ENCODE data around the gene MEG3.

MEG3 gene

DNA sequence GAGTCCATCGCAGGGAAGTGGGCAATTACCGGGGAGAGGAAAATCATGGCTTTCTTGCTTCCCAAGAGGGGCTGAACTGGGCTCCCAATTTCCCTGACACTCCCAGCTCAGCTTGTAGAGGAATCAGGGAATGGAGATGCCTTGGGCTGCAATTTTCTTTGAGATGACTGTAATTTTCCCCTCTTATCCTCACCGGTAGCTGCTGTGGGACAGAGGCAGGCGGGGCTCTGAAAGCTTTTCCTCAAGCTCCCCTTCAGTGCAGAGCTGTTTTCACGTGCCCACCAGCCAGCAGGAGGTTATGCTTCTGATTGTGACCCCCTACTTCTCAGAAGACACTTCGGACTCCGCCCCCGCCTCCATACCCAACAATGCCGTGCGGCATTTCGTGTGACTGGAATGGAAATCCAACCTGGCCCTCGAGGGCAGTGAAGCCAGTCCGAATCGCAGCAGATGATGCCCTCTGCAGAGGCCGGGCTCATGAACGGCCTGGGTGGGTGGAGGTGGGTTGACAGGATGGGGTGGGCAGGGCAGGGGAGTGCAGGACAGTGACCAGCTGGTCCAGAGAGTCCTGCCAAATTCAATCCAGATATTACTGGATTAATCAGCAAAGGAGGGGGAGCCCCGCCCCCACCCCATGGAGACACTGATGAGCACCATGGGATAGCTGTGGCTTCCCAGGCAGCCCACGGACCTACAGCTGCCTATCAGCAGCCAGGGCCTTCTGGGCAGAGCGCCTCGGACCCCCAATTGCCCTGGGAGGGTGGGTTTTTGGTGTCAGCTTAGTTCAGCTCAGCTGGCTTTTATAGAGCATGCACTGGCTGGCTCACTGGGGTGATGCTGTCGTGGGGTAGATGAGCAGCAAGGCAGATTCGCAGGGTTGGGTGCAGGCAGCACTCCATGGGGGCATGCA, 40.0 kb downstream of the MEG3 start:
- no peak for DNase-seq (ENCODE audit: low spot score)

DNA sequence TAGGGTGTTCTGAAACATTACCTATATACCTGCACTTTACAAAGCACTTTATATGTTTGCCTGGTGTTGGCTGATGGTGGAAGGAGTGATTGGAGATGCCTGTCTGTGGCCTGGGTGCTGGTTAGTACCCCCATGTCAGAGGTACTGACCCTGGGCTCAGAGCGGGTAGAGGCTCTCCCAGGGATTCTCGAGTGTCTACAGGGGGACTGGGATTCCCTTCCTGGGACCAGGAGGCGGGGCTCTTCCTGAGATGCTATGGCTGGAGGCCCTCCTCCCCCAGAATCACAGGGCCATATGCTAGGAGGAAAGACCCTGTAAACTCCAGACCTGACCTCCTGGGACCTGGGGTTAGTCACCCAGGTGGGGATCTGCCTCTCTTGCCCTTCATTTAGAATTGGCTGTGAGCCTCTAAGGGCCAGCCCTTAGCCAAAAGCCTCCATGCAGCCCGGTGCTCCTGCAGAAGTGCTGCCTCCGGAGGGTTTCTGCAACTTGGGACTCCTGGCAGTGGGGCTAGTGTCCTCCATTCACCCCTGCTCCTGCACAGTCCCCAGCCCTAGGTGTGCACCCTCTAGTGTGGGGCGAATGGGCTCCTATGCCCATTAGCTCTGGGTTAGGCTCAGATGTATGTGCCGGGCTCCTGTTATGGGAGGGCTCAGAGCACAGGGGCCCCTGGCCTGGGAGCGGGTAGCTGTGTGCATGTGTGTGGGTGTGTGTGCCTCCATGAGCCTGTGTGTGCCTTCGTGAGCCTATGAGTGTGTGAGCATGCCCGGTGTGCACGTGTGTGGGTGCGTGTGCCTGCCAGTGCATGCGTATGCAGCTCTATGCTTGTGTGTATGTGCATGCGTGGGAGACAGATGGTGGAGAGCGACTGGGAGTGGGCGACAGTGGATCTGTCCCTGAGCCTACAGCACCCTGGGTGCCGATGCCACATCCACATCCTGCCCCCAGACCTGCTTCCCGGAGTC, 41.0 kb downstream of the MEG3 start:
- DNase-seq (ENCODE audit: low spot score): no peak

DNA sequence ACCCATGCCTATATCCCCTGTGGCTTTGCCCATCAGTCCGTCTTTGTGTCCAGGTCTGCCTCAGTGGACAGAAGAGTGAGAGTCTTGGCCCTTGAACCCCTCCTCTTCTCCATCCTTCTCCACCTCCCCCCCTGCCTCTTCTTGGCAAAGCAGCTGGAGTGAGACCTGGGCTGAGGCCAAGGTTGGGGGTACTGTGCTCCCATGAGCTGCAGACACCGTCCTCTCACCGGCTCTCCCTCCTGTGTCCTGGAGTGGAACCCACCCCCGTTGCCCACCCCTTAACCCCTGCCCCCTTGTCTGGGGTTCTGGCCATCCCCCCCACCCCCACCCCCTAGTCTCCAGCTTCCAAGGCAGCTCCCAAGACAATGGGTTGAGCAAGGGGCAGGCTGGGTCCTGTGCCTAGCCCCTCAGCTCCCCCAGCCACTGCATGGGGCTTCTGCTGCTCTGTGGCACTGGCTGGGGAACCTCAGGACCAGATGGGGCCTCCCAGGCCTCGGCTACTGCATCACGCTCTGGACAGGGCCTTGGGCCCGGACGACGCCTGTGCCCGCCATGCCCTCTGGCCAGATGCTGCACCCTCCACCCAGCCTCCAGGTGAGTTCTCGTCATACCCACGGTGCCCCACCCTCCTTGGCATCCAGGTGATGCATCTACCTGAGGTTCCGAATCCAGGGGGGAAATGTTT, 41.9 kb downstream of the MEG3 start:
- no peak for DNase-seq (ENCODE audit: low spot score)

DNA sequence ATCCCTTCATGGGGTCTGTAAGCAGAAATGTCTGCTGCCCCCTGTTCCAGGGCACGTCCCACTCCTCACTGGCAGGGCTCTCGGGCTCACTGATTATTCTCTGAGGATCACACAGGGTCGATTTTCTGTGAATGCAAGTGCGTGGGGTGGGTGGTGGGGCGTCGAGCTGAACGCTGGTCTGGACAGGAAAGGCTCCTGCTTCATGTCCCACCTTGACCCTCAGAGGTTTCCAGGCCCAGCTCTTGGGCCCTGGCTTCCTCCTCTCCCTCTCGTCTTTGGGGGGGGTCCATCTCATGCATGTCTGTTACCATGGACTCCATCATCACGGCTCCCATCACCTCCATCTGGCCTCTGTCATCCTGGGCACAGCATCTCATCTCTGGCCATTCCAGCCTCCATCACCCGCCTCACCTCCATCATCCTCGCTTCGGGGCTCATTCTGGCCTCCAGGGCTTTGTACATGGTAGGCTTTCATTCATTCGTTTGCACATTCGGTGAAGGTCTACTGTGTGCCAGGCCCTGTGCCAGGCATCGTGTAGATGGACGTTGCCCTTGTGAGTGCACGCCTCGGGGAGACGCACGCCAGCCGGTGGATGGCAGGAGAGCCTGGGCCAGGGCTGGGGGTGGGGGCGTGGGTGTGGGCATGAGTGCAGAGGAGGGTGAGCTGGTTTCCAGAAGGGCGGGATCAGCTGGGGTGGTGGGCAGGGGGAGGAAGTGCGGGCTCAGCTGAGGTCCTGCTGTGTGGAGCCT, 42.9 kb downstream of the MEG3 start:
- DNase-seq (ENCODE audit: low spot score): no peak

DNA sequence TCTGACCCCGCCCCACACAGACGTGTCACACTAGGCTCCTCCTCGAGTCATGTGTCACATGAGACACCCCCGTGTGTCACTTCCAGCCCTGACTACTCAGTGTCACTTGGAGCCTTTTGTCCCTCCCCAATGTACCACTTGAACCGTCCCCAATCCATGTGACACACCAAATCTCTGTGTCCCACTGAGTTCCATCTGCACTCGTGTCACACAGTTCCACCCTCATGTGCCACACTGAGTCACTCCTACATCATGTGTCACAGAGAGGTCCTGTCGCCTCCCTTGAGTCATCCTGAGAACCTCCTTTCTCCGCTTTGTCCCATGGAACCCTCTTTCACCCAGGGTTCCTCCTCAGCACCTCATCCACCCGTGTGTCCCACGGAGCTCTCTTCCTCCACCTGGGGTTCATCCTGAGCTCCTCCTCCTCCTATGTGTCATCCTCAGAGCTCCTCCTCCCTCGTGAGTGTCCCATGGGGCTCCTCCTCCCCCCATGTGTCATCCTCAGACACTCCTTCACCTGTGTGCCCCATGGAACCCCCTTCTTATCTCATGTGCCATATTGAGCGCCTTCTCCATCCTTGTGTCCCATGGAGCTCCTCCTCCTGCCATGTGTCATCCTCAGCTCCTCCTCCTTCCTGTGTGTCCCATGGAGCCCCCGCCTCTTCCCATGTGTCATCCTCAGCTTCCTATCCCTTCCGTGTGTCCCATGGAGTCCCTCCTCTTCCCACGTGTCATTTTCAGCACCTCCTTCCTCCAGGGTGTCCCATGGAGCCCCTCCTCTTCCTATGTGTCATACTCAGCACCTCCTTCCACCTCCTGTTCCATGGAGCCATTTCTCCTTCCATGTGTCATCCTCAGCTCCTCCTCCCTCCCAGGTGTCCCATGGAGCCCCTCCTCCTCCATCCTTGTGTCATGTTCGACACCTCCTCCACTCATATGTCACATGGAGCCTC, 45.6 kb downstream of the MEG3 start:
- DNase-seq (ENCODE audit: low spot score): no peak

DNA sequence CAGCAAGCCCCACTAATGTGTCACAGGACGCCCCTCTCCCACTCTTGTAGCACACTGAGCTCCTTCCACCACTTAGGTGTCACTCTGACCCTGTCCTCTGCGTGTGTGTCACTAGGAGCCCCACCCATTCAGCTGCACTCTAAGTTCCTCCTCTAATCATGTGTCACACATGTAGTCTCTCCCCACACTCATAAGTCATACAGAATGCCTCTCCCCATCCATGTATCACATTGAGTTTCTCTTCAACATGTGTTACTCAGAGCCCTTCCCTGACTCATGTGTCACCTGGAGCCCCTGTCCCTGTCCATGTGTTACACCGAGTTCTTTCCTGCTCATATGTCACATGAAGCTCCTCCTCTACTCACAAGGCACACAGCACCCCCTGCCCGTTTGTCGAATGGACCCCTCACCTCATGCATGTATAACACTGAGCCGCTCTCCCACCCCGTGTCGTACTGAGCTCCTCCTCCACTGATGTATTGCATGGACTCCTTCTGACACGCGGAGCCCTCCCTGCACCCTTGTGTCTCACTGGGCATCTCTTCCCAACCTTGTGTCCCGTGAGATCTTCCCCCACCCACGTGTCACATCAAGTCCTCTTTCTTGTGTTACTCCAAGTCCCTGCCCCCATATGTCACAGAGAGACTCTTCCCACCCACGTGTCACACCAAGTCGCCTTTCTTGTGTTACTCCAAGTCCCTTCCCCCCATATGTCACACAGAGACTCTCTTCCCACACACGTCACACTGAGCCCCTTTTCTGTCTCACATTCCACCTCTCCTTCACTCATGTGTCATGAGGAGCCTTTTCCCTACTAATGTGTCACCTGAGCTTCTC, 46.6 kb downstream of the MEG3 start:
- no peak for DNase-seq (ENCODE audit: low spot score)

DNA sequence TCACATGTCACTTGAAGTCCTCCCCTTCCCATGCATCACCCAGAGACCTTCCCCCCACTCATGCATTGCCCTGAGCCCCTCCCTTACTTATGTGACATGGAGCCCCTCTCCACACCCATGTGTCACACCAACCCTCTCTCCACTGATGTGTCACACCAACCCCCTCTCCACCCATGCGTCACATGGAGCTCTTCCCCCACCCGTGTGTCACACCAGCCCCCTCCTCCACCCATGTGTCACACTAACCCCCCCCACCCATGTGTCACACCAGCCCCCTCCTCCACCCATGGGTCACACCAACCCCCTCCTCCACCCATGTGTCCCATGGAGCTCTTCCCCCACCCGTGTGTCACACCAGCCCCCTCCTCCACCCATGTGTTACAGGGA, 47.2 kb downstream of the MEG3 start:
- no peak for DNase-seq (ENCODE audit: low spot score)

DNA sequence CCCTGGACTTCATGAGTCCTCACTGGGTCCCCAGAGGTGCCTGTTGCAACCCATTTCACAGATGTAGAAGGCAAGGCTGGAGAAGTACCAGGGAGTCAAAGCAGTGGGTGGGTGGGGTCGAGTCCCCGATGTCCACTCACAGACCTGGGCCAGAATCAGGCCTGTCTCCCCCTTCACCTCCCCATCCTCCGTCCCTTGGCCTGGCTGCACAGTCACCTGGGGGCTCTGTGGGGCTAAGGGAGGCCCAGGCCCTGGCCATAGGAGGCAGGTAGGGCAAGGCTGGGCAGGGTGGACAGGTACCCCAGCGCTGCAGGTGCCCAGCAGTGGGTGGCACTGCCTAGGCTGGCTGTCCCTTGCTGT, 48.1 kb downstream of the MEG3 start:
- DNase-seq (ENCODE audit: low spot score): no peak

DNA sequence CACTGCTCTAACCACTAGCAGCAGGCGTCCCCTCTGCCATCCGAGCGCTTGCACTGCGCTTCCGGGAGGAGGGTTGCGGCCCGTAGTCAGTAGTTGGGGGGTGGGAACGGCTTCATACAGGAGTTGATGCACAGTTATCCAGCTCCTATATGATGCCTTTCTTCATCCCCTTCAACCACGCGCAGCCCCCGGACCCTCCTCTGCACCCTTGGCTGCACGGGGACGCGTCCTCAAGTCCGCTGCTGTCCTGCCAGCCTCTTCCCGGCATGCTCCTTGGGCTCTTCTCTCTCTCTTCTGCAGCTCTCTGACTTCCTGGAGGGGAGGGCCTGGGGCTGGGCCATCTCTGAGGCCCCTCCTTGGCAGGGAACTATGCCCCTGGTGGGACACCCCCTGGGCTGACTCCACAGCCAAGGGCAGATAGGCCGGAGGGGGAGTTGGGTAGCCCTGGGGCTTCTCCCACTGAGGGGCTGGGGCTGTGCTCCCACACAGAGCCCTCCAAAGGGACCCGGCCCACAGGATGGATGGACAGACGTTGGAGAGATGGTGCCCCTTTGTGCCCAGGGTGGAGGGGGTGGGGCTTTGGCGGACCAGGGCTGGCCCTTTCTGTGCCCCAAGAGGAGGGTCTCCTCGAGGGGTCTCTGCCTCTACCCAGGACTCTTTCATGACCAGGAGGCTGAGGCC, 48.6 kb downstream of the MEG3 start:
- DNase-seq (ENCODE audit: low spot score): no peak

DNA sequence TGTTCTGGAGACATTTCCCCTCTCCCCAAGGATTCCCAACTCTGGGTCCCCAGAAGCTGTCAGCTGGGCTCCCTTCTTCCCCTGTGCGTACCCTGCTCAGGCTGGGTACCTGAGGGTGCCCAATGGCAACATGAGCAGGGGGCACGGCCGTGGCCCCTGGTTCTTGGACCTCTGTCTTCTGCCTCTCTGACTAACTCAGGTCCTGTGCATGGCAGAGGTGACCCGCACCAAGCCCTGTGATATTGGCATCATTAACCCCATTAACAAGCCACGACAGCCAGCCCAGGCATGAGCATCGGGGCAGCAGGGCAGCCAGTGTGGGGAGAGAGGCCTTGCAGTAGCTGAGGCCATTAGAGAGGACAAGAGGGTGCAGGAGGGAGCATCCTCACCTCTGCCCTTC, 49.2 kb downstream of the MEG3 start:
- no peak for DNase-seq (ENCODE audit: low spot score)

DNA sequence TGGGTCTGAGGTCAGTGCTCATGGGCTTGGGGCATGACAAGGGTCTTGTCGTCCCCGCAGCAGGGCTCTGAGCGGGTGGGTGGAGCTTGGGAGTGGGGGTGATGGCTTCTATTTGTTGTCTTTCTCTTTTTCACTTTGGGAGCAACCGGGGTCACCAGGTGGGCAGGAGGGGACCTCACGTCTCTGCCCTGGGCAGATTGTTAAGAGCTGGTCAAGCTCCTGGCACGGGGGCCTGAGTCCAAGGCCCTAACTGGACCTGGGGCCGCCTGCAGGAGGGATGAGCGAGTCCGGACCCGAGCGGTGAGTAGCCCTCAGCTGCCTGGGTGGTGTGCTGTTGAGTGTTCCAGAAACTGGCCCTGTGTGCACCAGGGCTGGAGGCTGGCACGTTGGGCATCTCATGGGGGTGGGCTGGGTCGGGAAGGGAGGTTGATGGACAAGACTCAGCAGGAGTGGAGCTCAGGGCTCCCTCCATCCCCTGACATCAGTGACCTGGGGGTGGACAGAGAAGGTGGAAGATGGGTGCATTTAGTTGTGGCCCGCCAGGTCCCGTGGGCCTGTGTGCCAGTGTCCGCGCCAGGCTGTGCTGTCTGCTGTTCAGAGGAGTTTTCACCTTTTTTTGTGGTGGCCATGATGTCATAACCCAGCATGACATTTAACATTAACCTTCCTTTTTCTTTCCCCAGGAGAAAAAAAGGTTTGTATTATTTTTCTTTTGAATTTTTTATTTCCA, 50.1 kb downstream of the MEG3 start:
- no peak for DNase-seq (ENCODE audit: low spot score)

DNA sequence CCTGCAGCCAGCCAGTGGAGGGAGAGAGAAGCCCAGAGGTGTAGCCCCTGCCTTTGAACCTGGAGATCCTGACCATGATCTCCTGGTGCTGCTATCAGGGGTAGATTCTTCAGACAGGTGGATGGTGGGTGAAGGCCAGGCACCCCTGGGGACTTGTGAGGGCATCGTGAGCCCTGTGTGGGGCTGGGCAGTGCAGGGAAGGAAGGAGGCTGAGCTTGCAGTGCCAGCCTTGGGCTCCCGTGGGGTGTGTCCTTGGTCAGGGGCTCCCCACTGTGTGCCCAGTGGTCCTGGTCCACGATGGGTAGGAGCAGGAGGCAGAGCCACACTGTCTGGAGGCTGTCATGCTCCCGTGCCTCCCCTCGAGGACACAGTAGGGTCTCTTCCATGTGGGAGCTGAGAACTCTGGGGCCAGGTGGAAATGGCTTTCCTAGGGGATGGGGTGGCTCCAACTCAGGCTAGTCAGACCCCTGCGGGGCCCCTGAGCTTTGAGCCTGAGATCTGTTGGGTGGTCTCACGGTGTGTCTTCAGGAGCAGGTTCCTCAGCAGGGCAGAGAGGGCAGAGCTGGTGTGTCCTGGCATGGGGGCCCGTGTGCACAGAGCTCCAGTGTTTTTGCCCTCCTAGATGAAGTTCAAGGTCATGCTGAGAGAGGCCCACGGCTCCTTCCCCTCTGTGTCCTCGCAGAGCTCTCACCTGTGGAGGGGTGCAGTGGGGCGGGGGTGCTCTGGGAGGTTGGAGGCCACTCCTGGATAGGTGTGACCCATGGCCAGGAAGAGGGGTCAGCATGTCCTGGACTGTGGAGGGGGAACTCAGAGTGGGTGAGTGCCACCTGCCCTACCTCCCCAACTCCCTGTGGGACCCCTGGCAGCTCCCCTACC, 52.6 kb downstream of the MEG3 start:
- DNase-seq (ENCODE audit: low spot score): no peak

DNA sequence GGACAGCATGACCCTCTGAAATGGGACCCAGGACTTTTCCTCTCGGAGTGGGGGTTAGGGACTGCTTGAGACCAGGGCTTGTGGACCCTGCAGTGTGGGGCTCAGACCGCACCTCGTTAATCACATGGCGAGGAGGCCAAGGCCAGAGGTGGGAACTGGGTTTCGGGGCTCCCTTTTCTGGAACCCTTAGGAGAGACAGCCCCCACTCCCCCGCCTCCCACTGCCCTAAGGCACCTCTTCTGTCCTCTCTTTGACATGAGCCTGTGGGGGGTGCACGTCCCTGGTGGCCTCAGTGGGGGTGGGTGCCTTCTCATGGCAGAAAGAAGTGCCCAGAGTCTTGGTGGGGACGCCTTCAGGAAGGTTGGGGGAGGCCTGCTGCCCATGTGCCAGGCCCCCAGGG, 53.3 kb downstream of the MEG3 start:
- no peak for DNase-seq (ENCODE audit: low spot score)

DNA sequence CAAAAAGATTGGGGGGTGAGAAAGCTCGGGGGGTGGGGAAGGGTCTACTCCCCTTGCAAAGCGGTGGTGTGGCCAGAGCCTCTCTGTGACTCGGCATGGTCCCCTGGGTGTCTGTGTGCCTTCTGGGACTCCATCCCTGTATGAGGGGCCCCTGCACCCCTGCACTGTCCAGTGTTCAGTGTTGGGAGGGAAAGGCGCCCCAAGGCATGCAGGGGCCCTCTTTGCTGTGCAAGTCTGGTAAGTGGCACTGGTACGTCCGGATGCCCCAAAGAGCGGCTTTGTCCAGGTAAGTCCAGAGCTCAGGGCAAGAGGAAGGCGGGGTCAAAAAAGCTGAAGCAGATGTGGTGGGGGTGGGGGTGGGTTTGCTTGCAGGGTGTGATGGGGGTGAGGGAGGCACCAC, 53.9 kb downstream of the MEG3 start:
- no peak for DNase-seq (ENCODE audit: low spot score)

DNA sequence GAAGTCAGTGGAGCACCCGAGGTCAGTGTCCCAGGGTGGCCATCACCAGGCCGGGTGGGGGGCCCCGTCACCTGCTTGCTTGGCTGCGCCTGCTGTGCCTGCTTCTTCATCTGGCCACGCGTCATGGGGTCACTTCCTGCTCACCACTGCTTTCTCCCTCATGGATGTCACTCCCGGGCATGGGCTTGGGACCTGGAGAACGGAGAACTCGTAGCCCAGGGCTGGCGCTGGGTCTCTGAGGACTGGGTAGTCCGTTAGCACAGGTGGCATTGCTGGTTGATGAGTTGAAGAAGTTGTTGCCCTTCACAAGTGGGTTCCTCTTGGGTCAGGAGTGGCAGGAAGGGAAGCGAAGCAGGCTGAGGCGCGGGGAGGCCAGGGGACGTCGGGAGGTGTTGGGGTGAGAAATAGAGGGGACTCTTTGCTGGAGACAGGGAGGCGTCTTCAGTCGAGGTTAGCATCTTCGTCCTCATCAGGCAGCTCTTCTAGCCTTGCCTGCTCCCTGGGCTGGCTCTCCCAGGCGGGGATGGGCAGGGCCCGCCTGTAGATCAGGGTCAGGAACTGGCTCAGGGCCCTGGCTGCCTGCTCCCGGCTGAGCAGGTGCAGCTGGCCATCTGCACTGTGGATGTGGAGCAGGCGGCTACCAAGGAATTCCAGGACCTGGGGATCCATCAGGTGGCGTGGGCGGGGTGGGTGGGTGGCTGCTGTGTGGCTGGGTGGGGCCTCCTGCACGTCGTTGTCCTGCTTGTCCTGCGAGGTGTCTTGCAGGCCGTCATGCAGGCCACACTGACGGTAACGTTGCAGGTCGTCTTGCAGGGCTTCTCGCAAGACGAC, 54.6 kb downstream of the MEG3 start:
- no peak for DNase-seq (ENCODE audit: low spot score)

DNA sequence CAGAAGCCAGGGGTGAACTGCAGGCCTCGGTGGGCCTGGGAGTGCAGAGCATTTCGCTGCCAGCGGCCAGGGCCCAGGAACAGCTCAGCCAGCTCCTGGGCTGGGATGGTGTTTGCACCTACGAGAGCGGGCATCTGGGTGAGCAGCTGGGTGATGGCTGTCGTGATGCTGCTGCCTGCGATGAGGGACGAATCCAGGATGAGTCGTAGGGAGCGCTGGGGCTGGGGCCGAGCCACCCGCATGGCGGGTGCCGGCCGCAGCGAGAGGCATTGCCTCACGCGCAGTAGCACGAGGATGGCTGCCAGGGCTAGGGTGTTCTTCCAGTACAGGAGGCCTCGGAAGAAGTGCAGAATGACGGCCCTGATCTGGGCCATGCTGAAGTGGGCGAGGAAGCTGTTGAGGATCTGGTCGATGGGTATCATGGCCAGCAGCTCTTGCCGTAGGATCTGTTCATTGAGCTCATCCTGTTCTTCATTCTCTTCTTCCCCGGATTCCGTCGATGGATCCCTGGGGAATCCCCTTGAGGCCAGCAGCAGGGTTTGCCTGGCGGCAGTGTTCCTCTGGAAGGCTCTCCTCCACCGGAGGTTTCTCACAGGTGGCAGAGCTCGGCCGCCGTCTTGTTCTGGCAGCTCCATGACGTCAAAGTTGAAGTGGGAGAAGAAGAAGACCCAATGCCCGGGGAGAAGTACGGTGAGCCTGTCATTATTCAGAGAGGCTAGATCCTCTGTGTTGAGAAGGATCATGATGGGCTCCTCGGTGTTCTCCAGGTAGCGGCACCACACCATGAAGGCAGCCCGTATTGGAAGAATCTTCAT, 55.5 kb downstream of the MEG3 start:
- DNase-seq (ENCODE audit: low spot score): no peak
